ENCODE results near the gene CBX2.

The CBX2 gene

GRCh38 chr17:79801156-79802038 lies 23.4 kb downstream of the CBX2 start:
- DNase-seq = no peak

DNA sequence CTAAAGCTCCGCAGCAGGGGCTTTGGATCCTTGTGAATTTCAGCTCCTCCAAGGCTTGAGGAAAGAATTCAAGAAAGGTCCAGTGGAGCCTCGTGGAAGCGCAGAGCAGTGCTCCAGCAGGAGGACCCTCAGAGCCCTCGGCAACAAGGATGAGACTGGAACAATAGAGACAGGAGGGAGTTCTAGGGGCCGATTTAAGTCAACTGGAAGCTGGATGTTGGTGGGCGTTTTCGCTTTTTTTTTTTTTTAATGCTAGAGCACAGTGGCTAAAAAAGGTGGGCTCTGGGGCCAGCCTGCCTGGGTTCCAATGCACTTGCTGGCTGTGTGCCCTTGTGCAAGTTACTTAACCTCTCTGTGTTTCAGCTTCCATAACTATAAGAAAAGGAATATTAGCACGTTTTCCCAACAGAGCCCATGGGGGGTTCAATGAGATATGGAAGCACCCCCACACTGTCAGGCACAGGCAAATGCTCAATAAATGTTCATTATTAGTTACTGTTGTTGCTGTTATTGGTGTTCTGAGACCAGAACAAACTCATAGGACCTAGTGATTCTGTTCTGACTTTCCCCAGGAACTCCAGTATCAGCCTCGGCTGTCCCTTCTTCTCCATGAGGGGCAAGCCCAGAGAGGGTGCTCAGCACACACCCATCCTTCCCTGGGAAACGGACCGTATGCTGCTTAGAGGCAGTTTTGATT lies 24.2 kb downstream of the CBX2 start:
- no peak for DNase-seq

- DNase-seq = no peak
Observed at GRCh38 chr17:79802736-79803420, 24.9 kb downstream of the CBX2 start.

- DNase-seq = no peak
Observed at GRCh38 chr17:79803421-79803996, 25.6 kb downstream of the CBX2 start.

DNA sequence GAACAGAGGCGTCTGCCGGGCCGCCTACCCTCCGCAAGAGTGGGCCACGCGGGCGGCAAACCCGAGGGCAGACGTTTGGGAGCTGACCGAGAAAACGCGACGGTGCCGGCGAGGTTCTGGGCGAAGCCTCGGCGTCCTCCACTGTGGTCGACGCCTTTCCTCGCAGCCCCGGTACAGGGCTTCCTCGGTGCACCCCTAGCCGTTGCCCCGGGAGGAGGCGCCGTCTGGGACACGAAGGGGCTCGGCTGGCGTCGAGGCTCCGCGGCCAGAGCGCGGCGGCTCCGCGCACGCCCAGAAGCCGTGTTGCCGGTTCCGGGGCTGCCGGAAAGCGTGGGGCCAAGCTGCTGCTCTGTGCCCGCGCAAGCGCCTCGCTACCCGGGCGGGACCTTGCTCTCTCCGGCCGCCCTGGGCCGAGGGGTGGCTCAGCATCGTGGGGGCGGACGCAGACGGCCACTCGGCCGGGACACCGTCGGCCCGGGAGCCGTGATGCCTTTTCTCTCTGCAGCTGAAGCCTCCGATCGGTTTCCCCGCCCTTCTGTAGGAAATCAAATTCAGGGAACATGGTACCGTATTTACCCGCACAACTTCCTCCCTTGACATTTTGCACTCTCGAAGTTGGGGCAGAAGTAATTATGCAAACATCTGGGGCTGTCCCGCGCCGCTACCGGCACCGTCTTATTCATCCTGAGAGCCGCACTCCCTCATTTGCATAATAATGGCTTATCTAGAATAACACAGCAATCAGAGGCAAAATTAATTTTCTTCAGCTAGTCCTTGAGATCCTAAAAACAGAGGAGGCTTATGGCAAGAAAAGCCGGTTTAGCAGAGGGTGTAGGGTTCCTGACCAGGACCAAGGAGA lies 26.3 kb downstream of the CBX2 start:
- DNase-seq = peak; percentile 55

- DNase-seq = no peak
Observed at GRCh38 chr17:79804856-79805696, 27.1 kb downstream of the CBX2 start.

DNA sequence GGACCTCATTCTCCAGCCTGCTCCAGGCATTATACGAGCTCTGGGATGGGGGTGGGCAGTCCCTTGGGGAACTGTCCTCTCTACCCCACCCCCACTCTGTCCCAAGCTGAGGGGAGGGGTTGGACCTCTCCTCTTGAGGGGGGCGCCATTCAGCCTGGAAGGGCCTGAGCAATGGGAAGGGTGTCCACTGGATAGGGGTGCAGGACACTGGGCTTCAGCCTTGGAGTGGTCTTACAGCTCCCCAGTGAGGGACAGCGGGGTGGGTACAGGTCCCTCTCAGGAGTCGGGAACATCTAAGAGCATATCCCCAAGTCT lies 28.5 kb downstream of the CBX2 start:
- DNase-seq = no peak

DNA sequence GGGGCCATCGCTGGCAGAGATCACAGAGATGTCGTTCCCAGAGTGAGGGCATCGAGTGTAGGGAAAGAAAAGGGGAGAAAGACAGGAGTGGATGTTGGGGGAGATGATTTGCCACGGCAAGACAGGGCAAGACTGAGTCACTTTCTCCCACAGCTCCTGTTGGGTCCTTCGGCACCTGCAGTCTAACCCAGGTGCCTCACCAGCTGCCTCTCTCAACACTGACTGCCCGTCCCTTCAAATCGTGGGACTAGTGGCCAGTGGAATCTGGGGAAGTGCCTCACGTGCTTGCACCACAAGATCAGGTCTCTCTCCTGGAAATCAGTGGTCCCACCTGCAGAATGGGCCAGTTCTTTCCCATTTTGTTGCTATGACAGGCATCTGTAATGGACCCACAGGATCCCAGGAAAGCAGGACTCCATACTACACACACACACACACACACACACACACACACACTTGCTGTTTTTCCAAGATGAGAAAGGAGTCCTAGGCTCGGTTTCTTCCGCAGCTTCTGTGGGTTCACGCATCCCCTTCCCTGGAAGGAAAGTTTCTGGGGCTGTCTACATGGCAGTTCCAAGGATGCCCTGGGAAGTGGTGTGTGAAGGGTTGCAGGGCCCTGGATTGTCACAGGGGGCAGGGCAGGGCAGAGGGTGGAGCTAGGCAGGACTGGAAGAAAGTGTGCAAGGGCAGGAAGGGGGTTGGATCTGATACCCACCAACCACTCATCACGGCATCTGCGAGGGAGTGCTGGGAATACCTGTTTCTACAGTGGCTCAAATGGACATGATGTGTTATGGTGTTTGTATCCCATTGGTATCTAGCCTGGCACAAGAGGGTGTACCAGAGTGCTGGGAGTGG lies 29.1 kb downstream of the CBX2 start:
- no peak for DNase-seq

GRCh38 chr17:79808763-79809529 lies 31.0 kb downstream of the CBX2 start:
- no peak for DNase-seq

- DNase-seq = no peak
Observed at GRCh38 chr17:79809530-79810129, 31.7 kb downstream of the CBX2 start.

DNA sequence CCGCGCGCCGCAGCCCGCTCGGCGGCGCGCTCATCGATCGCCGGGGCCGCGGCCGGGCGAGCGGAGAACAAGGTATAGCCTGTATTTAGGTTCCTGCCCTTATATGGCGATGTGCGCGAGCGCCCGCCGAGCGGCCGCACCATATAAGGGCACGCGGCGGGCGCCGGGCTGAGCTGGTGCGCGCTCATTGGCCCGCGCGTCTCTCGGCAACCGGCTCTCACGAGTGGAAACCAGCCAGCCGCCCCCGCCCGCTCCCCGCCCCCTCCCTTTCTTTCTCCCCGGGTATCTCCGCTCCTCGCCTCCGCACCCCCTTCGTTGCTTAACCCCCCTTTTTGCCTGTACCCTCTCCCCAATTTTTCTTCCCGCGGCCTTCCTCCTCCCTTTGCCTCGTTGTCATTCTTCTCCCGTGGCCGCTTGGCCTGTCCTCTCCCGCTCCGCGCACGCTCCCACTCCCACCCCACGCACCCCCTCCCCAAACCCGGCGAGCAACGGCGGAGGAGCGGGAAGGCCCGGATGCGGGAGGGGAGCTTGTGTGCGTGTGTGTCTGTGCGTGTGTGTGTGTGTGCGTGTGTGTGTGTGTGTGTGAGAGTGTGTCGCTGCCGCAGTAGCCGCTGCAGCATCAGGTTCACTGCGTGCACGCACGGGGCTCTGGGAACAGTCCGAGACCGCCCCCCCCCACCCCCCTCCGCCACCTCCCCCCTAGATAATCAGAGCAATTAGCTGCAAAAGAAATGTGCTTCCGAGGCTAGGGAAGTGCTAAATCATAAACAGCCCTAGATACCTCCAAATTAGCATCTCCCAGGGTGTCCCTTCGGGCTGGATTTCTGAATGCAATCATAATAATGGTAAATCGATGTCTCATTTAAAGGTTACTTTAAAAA lies 32.4 kb downstream of the CBX2 start:
- peak; percentile 84 for DNase-seq

- no peak for DNase-seq
Observed at GRCh38 chr17:79811011-79811867, 33.3 kb downstream of the CBX2 start.

- DNase-seq = no peak
Observed at GRCh38 chr17:79811868-79812352, 34.0 kb downstream of the CBX2 start.

DNA sequence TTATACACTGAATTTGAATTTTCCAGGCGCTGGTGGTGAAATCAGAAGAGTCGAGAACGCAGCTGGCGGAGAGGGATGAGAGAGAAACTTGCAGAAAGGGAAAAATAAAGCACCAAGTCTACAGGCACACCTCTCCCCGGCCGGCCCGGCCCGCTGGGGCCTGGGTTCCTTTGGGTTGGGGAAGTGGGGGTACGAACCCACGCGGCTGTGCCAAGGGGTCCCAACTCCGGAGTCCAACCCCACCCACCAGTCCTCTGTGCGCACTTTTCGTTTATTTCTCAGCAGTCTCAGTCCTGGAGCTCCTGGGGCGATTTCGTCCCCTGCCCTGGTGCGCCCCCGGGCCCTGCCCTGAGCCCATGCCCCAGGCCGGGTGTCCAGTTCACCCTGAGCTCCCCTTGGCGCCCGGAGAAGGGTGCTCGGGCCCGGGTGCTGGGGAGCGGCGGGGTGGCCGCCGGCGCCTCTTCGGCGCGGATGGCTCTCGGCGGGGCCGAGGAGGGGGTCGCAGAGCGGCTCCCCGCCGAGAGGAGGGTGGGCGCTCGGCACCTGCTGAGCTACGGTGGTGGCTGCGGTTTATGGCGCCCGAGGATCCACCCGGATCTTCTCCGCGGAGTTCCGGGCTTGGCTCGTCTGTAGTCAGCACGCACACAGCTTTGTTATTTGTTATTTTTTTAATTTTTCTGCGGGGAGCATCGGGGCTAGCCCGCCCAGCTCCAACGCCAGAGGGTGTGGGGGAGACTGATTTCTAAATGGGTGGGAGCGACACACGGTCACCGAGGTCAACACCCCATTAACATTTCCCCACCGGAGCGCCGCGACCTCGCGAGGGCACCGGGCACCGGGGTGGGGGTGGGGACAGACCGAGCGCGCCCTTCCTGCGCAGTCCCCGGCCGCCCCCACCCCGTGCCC lies 34.7 kb downstream of the CBX2 start:
- DNase-seq = no peak

- no peak for DNase-seq
Observed at GRCh38 chr17:79813297-79814126, 35.6 kb downstream of the CBX2 start.
